A673 (cell line): Measurements from ENCODE around the gene AARS2.

Experiments
- EZH2 ChIP-seq: fragments of 200-600 bp; sonication (generic); IDR thresholded peaks from 2 replicates; pipeline ENCODE4 v1.6.1; 2017; ENCODE audit warnings: borderline replicate concordance, low read depth, mild to moderate bottlenecking, mixed read lengths, antibody characterized with exemption, low read length; ENCODE audit not compliant: poor library complexity, severe bottlenecking
- TF ChIP-seq, protein P1 (sequence below): fragments of 300-800, 200-600 bp; sonication (generic); conservative IDR thresholded peaks from 2 replicates; pipeline ENCODE4 v1.5.1; 2017; ENCODE audit warnings: low read depth, mild to moderate bottlenecking, antibody characterized with exemption, low read length, moderate library complexity, mixed read lengths

DNA sequence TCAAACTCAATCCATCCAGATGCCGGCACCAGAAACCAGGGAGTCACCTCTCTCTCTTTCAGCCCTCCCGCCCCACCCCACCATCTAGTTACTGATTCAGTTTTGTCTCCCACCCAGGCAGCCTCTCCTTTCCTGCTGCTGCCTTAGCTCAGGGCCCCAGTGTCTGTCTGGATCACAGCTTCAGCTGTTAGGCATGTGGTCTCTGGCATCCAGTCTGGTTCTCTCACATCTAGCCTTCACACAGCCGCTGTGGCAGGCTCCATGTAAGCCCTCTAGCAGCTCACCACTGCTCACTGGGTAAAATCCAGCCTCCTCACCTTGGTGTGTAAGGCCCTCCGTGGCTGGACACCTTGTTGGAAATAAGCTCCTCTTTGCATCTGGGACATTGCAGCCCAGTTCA is 21.3 kb downstream of the AARS2 start:
- TF ChIP-seq, protein P1, sequence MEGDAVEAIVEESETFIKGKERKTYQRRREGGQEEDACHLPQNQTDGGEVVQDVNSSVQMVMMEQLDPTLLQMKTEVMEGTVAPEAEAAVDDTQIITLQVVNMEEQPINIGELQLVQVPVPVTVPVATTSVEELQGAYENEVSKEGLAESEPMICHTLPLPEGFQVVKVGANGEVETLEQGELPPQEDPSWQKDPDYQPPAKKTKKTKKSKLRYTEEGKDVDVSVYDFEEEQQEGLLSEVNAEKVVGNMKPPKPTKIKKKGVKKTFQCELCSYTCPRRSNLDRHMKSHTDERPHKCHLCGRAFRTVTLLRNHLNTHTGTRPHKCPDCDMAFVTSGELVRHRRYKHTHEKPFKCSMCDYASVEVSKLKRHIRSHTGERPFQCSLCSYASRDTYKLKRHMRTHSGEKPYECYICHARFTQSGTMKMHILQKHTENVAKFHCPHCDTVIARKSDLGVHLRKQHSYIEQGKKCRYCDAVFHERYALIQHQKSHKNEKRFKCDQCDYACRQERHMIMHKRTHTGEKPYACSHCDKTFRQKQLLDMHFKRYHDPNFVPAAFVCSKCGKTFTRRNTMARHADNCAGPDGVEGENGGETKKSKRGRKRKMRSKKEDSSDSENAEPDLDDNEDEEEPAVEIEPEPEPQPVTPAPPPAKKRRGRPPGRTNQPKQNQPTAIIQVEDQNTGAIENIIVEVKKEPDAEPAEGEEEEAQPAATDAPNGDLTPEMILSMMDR = no peak
- TF ChIP-seq EZH2 = no peak
